HG03342 (cell line): ENCODE results near the gene TMEM87A.
"Not testable (repeated sequence)": the region's sequence is repeated elsewhere in the genome, so short reads cannot be mapped to it uniquely, and the experiment has no call there.

Source experiments
- ATAC-seq: cut with Tn5 transposase; IDR thresholded peaks from one replicate; pipeline ENCODE4 v1.9.1; 2021; ENCODE audit warnings: mild to moderate bottlenecking, moderate library complexity; ENCODE audit not compliant: unreplicated experiment

TMEM87A gene, protein sequence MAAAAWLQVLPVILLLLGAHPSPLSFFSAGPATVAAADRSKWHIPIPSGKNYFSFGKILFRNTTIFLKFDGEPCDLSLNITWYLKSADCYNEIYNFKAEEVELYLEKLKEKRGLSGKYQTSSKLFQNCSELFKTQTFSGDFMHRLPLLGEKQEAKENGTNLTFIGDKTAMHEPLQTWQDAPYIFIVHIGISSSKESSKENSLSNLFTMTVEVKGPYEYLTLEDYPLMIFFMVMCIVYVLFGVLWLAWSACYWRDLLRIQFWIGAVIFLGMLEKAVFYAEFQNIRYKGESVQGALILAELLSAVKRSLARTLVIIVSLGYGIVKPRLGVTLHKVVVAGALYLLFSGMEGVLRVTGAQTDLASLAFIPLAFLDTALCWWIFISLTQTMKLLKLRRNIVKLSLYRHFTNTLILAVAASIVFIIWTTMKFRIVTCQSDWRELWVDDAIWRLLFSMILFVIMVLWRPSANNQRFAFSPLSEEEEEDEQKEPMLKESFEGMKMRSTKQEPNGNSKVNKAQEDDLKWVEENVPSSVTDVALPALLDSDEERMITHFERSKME

GRCh38 chr15:42272939-42273899 lies at the start of gene TMEM87A, which contains the start of gene GANC:
TSS of gene TMEM87A (minus strand) at chr15:42273433. CDS start at chr15:42273398, 35 bp downstream.
TSS of gene GANC (plus strand) at chr15:42273201. CDS start at chr15:42274482, 1,281 bp downstream.
- ATAC-seq = peak; percentile 92

GRCh38 chr15:42319206-42319605 lies 46.0 kb upstream of the TMEM87A start:
- no peak for ATAC-seq

DNA sequence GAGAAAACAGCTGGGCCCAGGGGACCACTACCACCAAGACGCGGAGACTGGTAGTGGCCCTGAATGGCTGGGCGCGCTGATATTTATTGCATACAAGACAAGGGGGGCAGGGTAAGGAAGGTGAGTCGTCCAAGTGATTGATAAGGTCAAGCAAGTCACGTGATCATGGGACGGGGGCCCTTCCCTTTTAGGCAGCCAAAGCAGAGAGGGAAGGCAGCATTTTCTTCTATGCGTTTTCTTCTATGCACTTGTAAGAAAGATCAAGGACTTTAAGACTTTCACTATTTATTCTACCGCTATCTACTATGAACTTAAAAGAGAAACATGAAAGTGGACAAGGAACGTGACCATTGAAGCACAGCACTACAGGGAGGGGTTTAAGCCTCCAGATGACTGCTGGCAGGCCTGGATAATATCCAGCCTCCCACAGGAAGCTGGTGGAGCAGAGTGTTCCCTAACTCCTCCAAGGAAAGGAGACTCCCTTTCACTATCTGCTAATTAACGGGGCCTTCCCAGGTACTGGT lies 43.1 kb upstream of the TMEM87A start:
- not testable (repeated sequence) for ATAC-seq

DNA sequence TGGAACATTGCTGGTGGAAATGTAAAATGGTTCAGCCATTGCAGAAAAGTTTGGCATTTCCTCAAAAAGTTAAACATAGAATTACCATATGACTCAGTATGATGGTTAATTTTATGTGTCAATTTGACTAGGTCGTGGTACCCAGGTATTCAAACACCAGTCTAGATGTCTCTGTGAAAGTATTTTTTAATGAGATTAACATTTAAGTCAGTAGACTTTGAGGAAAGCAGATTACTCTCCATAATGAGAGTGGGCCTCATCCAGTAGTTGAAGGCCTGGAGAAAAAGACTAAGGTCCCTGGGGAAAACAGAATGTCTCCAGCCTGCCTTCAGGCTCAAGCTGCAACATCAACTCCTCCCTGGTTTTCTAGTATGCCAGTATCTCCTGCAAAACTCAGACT lies 42.3 kb upstream of the TMEM87A start:
- ATAC-seq = no peak

GRCh38 chr15:42314818-42315217 lies 41.6 kb upstream of the TMEM87A start:
- ATAC-seq = no peak

- no peak for ATAC-seq
Observed at GRCh38 chr15:42313463-42313862, 40.2 kb upstream of the TMEM87A start.

DNA sequence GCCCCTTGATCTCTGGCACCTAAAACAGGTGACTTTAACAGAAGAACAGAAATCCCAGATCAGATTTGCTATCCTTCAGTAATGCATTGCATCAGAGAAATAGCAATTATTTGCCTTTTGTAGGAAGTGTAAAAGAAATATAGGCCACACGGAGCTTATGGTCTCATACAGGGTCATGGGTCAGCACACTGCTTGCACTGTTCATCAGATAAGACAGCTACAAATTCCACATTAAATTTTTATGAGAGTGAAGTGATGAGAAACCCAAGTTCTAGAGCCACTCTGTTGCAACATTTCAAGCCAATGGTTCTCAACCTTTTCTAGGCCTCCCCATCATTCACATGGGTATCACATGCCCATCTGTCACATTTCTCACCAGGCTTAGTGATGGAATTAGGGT lies 33.4 kb upstream of the TMEM87A start:
- ATAC-seq = no peak

DNA sequence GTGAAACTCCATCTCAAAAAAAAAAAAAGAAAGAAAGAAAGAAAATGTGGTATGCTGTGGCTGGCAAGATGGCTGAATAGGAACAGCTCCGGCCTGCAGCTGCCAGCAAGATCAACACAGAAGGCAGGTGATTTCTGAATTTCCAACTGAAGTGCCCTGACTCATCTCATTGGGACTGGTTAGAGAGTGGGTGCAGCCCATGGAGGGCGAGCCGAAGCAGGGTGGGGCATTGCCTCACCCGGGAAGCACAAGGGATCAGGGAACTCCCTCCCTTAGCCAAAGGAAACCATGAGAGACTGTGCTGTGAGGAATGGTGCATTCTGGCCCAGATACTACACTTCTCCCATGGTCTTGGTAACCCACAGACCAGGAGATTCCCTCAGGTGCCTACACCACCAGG lies 27.8 kb upstream of the TMEM87A start:
- not testable (repeated sequence) for ATAC-seq

DNA sequence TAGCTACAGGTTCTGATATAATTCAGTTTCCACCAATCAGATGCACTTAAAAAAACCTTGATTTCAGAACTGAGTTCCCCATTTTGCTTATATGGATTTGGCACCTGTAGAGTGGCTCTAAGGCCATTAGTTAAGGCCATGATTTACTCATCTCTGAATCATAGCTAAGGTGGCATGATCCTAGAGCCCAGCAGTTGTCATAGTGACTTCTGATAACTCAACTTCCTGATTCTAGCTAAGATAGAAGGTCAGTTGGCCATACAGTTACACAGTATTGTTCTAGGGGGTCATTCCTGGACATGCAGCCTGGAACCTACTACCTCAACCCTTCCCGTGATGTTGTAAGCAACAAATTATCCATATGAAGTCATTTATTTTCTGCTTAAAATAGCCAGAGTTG lies 15.9 kb upstream of the TMEM87A start:
- no peak for ATAC-seq

GRCh38 chr15:42287931-42288330 lies 14.7 kb upstream of the TMEM87A start:
- no peak for ATAC-seq

DNA sequence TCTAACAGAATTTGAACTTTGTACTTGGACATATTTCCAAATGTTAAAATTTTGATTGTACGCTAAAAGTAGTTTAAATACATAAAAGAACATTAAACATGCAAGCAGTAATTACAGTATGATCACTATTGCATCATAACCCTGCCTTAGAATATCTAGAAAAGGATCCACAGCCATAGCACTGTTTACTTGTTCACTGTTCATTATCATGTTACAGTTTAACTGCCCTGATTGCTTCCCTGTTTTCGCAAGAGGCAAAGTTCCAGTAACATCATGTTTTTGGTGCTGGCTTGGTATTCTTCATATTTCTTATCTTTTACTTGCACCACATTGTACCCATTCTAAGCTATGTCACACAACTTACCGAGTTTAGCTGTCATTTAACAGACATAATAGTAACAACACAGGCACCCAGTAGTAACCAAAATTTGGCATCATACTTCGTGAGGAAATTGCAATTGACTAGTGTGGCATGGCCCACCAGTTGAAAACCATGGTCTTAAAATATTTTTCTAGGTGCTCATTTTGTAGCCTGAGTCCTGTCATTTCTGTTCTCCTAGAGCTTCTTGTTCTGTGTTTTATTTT lies 13.3 kb upstream of the TMEM87A start:
- no peak for ATAC-seq

DNA sequence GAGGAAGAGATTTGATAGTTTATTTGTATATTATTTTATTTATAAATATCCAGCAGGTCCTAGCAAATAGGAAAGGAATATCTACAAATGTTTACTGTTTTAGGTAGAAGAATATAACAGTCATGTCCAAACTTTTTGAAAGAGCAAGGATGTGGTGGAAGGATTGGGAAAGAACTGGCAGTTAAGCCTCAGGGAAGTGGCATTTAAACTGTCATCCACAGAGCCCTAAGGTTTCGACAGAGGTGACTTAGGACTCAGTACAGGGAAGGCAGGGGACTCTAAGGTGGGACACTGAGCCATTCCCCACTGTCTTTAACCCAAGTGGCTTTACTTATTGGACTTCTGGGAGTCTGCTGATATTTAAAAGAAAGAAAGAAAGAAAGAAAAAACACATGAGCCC lies 11.8 kb upstream of the TMEM87A start:
- no peak for ATAC-seq

- ATAC-seq = no peak
Observed at GRCh38 chr15:42284551-42284950, 11.3 kb upstream of the TMEM87A start.

GRCh38 chr15:42283671-42284070 lies 10.4 kb upstream of the TMEM87A start:
- no peak for ATAC-seq

- ATAC-seq = no peak
Observed at GRCh38 chr15:42282926-42283325, 9.7 kb upstream of the TMEM87A start.

DNA sequence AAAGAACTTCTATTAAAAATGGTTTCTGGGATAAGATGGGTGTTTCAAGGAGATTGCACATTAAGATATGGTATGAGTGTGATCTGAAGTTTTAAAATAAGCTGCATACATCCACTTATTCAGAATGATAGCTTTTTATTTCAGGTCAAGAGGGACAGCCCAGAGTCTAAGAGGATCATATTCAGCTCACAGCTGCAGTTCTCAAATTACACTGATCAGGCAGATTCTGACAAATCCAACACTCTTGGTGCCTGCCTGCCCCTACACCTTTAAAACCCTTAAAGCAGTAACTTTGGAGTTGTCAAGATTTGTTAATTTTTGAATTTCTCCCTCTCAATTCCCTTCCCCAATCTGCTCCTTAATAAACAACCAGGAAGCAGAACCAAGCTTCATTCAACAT lies 9.1 kb upstream of the TMEM87A start:
- no peak for ATAC-seq

GRCh38 chr15:42279234-42279723 lies 6.0 kb upstream of the TMEM87A start:
- no peak for ATAC-seq

DNA sequence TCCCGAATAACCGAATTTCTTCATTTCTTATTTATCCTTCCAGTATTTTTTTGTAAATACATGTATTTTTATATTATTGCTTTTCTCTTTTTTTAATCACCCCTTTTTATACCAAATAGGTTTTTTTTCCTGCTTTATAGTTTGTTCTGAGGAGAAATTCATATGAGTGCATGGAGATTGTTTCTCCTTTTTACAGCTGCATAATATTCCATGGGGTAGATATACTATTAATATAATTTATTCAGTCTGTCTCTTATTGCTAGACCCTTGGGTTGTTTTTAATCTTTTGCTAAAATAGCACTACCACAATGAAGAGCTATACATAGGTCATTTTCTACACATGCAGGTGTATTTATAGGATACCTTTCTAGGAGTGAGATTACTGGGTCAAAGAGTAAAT lies 3.5 kb upstream of the TMEM87A start:
- no peak for ATAC-seq

- no peak for ATAC-seq
Observed at GRCh38 chr15:42275780-42276391, 2.7 kb upstream of the TMEM87A start.

- ATAC-seq = no peak
Observed at GRCh38 chr15:42274702-42274989, 1.4 kb upstream of the TMEM87A start.
